Measurements from ENCODE around the gene ZNF837. TPM values are rescaled to one million over a fixed set of nuclear protein-coding genes. Genes with fewer than 3 reads are reported as not detected.

The ZNF837 gene
- total RNA-seq, 1 experiment from 2014 or later: 3.3 TPM

DNA sequence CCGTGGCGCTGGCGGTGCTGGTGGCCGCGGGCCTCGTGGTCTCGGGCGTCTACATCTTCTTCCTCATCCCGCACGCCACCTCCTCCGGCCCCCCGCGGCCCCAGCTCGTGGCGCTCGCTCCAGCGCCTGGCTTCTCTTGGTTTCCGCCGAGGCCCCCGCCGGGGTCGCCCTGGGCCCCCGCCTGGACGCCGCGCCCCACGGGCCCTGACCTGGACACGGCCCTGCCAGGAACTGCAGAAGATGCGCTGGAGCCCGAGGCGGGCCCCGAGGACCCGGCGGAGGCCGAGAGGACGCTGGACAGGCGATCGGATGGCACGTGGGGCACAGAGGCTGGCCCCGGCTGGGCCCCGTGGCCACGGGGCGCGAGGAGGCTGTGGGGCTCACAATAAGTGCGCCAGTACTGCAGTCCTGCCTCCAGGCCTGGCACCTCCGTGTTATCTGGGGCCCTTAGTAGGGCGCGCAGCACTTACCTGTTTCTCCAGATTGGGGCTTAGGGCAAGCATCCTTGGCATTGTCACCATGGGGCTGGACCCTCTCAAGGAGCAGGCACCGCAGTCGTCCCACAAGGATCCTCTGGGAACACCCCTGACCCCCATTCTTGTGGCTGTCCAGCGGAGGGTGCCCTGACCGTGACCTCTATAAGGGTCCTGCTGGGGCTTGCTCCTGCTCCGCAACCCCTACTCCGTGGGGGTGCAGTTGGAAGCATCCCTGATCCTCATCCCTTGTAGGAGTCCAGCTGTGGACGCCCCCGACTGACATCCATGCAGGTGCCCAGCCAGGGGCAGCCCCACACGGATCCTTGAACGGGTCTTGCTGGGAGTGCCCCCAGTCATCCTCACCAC, 16.1 kb upstream of the ZNF837 start:
- Histone ChIP-seq H3K79me2 (ENCODE audit: low read depth) (peaks cover 8% of the 10 kb centered on the region; the same call in 1 of the 2 replicates), H3K9me3 (ENCODE audit: insufficient read depth, low read depth) (no peaks in the 10 kb centered on the region), H3K9me2 (ENCODE audit: insufficient read depth) (no peaks in the 10 kb centered on the region), H3F3A (ENCODE audit: insufficient read depth, low read depth) (peaks cover 41% of the 10 kb centered on the region), H3K27me3 (ENCODE audit: insufficient read depth, low read depth) (no peaks in the 10 kb centered on the region), H3K4me1 (replicated peaks; ENCODE audit: insufficient read depth) (peaks cover 32% of the 10 kb centered on the region), H3K27ac (no peak overlapping the region), H3K4me2 (no peak overlapping the region), H3K4me3 (no peak overlapping the region), H2AFZ (no peak overlapping the region), H4K20me1 (ENCODE audit: insufficient read depth) (peaks cover 16% of the 10 kb centered on the region), H3K36me3 (ENCODE audit: low read depth) (no peaks in the 10 kb centered on the region)
- intact Hi-C loops (cut with micrococcal nuclease; ENCODE audit: unreplicated experiment): no loop called here
- ChIA-PET CTCF (no interaction called here), POLR2A (ENCODE audit: unreplicated experiment) (no interaction called here)
- BruUV-seq (replicated peaks): no TSS peak
- no peak for TF ChIP-seq EZH2 (IDR thresholded peaks at IDR 0.05; ENCODE audit: low read depth)
- TF ChIP-seq, protein P1, sequence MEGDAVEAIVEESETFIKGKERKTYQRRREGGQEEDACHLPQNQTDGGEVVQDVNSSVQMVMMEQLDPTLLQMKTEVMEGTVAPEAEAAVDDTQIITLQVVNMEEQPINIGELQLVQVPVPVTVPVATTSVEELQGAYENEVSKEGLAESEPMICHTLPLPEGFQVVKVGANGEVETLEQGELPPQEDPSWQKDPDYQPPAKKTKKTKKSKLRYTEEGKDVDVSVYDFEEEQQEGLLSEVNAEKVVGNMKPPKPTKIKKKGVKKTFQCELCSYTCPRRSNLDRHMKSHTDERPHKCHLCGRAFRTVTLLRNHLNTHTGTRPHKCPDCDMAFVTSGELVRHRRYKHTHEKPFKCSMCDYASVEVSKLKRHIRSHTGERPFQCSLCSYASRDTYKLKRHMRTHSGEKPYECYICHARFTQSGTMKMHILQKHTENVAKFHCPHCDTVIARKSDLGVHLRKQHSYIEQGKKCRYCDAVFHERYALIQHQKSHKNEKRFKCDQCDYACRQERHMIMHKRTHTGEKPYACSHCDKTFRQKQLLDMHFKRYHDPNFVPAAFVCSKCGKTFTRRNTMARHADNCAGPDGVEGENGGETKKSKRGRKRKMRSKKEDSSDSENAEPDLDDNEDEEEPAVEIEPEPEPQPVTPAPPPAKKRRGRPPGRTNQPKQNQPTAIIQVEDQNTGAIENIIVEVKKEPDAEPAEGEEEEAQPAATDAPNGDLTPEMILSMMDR (conservative IDR thresholded peaks at IDR 0.05): no peak
- DNase-seq: no peak

DNA sequence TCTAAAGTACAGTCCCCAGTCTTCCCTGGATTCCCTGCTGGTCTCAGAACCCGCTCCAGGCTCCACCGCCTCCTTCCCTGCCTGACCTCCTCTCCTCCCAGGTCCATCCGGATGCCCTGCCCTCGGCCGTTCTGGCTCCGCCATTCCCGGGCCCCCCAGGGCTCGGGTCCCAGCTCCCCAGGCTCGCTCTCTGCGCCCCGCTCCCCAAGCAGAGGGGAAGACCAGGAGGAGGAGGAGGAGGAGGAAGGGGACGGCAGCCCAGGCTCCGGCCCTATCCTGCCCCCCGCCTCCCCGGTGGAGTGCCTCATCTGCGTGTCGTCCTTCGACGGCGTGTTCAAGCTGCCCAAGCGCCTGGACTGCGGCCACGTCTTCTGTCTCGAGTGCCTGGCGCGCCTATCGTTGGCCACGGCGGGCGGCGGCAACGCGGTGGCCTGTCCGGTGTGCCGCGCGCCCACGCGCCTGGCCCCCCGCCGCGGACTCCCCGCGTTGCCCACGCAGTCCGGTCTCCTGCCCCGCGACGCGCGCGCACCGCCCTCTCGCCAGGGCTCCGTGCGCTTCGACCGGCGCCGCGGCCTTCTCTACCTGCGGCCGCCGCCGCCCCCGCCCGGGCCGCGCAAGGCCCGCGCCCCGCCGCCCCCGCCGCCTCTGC, 15.3 kb upstream of the ZNF837 start:
- no peak overlapping the region for H2AFZ ChIP-seq
- H3K27me3 ChIP-seq (ENCODE audit: insufficient read depth, low read depth): no peaks in the 10 kb centered on the region
- peak overlapping the region; percentile 49 for H3K4me2 ChIP-seq
- no peak overlapping the region for H3K4me3 ChIP-seq
- DNase-seq: no peak
- intact Hi-C loops (cut with micrococcal nuclease; ENCODE audit: unreplicated experiment): loop anchor here (2.0 kb wide), 1 partner anchor 15 kb away; the partner anchor contains the start of gene ZNF837
- no peak overlapping the region for H3K27ac ChIP-seq
- H3K9me3 ChIP-seq (ENCODE audit: insufficient read depth, low read depth): no peaks in the 10 kb centered on the region
- H3K36me3 ChIP-seq (ENCODE audit: low read depth): no peaks in the 10 kb centered on the region
- POLR2A ChIA-PET (ENCODE audit: unreplicated experiment): interaction anchor here (0.7 kb wide), 1 partner anchor 61 kb away, joined by 4 read pairs; no protein-coding TSS in a partner anchor
- peaks cover 20% of the 10 kb centered on the region for H4K20me1 ChIP-seq (ENCODE audit: insufficient read depth)
- H3K79me2 ChIP-seq (ENCODE audit: low read depth): peaks cover 17% of the 10 kb centered on the region
- H3F3A ChIP-seq (ENCODE audit: insufficient read depth, low read depth): peaks cover 43% of the 10 kb centered on the region
- H3K9me2 ChIP-seq (ENCODE audit: insufficient read depth): no peaks in the 10 kb centered on the region
- TF ChIP-seq, protein P1 (conservative IDR thresholded peaks at IDR 0.05): no peak
- TF ChIP-seq EZH2 (IDR thresholded peaks at IDR 0.05; ENCODE audit: low read depth): no peak
- BruUV-seq (replicated peaks): no TSS peak
- H3K4me1 ChIP-seq (replicated peaks; ENCODE audit: insufficient read depth): peaks cover 32% of the 10 kb centered on the region
- CTCF ChIA-PET: no interaction called here

DNA sequence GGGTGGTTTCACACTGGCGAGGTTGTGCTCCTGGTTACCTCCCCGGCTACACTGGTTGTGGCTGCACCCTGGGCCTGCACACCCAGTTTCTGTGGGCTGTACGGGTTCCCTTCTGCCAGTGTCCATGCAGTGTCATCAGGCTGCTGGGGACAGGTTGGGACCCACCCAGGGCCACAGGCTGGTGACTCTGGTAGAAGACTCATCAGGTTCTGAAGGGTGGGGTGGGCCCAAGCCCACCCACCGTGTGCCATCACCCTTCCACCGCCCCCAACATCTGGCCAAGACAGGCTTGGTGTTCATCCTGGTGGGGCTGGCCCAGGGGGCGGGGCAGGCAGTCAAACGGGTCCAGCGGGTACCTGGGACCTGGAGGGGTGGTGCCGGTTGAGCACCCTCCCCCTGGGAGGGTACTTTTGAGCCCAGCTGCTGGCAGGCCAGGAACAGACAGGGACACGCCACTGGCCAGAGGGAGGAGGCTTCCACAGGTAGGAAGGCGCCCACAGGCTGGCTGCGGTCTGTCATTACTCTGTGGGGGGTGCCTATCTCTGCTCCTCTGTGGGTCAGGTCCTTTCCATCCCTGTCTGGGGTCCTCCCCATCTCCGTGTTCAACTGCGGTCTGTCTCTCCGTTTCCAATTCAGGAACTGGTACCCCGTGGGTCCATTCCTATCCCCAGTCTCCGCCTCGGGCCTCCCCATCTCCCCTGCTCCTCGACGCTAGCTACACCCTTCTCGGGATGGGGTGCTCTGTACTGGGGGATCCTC, 14.6 kb upstream of the ZNF837 start, which contains the start of gene RNF225:
Gene RNF225 (plus strand): TSS at position 437 of the 759 bp plus-strand sequence. CDS start 434 bp downstream, outside the sequence.
- intact Hi-C loops (cut with micrococcal nuclease; ENCODE audit: unreplicated experiment): loop anchor here (2.0 kb wide), 1 partner anchor 15 kb away; the partner anchor contains the start of gene ZNF837

More for the DNA sequence above, 14.6 kb upstream of the ZNF837 start, which contains the start of gene RNF225:
- no peaks in the 10 kb centered on the region for H3K9me3 ChIP-seq (ENCODE audit: insufficient read depth, low read depth)
- H3K9me2 ChIP-seq (ENCODE audit: insufficient read depth): no peaks in the 10 kb centered on the region
- TF ChIP-seq, protein P1 (conservative IDR thresholded peaks at IDR 0.05): no peak
- no peak for TF ChIP-seq EZH2 (IDR thresholded peaks at IDR 0.05; ENCODE audit: low read depth)
- H3K4me3 ChIP-seq: no peak within 1 kb of the TSS
- peaks cover 27% of the 10 kb centered on the region for H3K4me1 ChIP-seq (replicated peaks; ENCODE audit: insufficient read depth)
- H3K27ac ChIP-seq: peak within 1 kb of the TSS; percentile 66
- H3K27me3 ChIP-seq (ENCODE audit: insufficient read depth, low read depth): no peaks in the 10 kb centered on the region
- H2AFZ ChIP-seq: no peak within 1 kb of the TSS
- ChIA-PET CTCF (no interaction called here), POLR2A (ENCODE audit: unreplicated experiment) (interaction anchor here (0.7 kb wide), 1 partner anchor 62 kb away, joined by 4 read pairs; no protein-coding TSS in a partner anchor)
- no TSS peak for BruUV-seq (replicated peaks)
- no peaks in the 10 kb centered on the region for H3K36me3 ChIP-seq (ENCODE audit: low read depth)
- peaks cover 43% of the 10 kb centered on the region for H3F3A ChIP-seq (ENCODE audit: insufficient read depth, low read depth)
- H4K20me1 ChIP-seq (ENCODE audit: insufficient read depth): peaks cover 25% of the 10 kb centered on the region
- peak; percentile 60 to 89 for DNase-seq
- H3K4me2 ChIP-seq: peak within 1 kb of the TSS; percentile 49
- H3K79me2 ChIP-seq (ENCODE audit: low read depth): peaks cover 24% of the 10 kb centered on the region

Measured in PC-9 (cell line).